HL-60 (cell line): ENCODE data around the gene SHF.

Source experiments
- DNase-seq, 2 experiments: peaks; one replicate each; pipeline ENCODE4 v3.0.0-alpha.2; 2010 to 2020; ENCODE audit warnings: low read depth in 1 of 2, low spot score in 1 of 2
- H3K27ac ChIP-seq: fragments of 250-450 bp; sonication (Bioruptor Pico); replicated peaks from 2 replicates; pipeline ENCODE4 v1.5.1; 2020; ENCODE audit warnings: mild to moderate bottlenecking, moderate library complexity
- H3K27me3 ChIP-seq: fragments of 250-450 bp; sonication (Bioruptor Pico); 2 replicates; pipeline ENCODE4 v1.5.1; 2021; ENCODE audit warnings: mild to moderate bottlenecking, moderate library complexity; ENCODE audit not compliant: insufficient read depth, poor library complexity, severe bottlenecking
- H3K4me3 ChIP-seq: replicated peaks from 2 replicates; pipeline ENCODE4 v1.5.1; 2011; ENCODE audit warnings: mild to moderate bottlenecking, control low read depth, low read length; ENCODE audit not compliant: insufficient read depth
- GABPA ChIP-seq: IDR thresholded peaks from 2 replicates; pipeline ENCODE4 v1.6.1; 2012; ENCODE audit warnings: low read depth
- POLR2AphosphoS5 ChIP-seq: IDR thresholded peaks from 2 replicates; pipeline ENCODE4 v1.6.1; 2012; ENCODE audit warnings: low read depth
- SPI1 ChIP-seq: IDR thresholded peaks from 2 replicates; pipeline ENCODE4 v1.6.1; 2012; ENCODE audit warnings: low read depth, mild to moderate bottlenecking, borderline replicate concordance
- TF ChIP-seq, protein P1 (sequence below): IDR thresholded peaks from one replicate; pipeline ENCODE4 v1.5.1; 2011; ENCODE audit warnings: low read length, control low read depth, inconsistent platforms; ENCODE audit not compliant: insufficient read depth
- TF ChIP-seq, protein P2 (sequence below): IDR thresholded peaks from 2 replicates; pipeline ENCODE4 v1.6.1; 2012; ENCODE audit warnings: low read depth; ENCODE audit not compliant: insufficient replicate concordance

The SHF gene

DNA sequence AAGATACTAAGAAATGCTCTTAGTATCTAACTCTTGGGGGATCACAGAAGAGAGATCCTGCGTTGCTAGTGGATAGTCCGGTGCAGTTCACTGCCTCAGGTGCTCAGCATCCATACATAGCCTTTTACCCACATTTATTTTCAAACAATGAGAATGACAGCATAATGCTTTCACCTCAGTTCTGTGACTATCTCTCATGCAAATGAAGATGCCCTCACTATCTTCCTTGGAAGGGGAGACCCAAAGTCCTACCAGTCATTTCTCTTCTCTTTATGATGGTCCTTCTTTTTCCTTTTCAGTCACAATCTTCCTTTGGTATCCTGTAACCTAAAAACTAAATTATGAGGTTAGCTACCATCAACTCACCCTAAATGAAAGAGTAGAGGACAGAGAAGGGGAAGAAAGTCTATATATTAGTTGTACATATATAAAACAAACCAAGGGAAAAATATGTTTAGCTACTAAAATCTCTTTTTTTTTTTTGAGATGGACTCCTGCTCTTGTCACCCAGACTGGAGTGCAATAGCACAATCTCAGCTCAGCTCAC is 33.4 kb upstream of the SHF start:
- no peak for DNase-seq
- no peak for TF ChIP-seq POLR2AphosphoS5
- TF ChIP-seq, protein P1, sequence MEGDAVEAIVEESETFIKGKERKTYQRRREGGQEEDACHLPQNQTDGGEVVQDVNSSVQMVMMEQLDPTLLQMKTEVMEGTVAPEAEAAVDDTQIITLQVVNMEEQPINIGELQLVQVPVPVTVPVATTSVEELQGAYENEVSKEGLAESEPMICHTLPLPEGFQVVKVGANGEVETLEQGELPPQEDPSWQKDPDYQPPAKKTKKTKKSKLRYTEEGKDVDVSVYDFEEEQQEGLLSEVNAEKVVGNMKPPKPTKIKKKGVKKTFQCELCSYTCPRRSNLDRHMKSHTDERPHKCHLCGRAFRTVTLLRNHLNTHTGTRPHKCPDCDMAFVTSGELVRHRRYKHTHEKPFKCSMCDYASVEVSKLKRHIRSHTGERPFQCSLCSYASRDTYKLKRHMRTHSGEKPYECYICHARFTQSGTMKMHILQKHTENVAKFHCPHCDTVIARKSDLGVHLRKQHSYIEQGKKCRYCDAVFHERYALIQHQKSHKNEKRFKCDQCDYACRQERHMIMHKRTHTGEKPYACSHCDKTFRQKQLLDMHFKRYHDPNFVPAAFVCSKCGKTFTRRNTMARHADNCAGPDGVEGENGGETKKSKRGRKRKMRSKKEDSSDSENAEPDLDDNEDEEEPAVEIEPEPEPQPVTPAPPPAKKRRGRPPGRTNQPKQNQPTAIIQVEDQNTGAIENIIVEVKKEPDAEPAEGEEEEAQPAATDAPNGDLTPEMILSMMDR = no peak
- TF ChIP-seq, protein P2, sequence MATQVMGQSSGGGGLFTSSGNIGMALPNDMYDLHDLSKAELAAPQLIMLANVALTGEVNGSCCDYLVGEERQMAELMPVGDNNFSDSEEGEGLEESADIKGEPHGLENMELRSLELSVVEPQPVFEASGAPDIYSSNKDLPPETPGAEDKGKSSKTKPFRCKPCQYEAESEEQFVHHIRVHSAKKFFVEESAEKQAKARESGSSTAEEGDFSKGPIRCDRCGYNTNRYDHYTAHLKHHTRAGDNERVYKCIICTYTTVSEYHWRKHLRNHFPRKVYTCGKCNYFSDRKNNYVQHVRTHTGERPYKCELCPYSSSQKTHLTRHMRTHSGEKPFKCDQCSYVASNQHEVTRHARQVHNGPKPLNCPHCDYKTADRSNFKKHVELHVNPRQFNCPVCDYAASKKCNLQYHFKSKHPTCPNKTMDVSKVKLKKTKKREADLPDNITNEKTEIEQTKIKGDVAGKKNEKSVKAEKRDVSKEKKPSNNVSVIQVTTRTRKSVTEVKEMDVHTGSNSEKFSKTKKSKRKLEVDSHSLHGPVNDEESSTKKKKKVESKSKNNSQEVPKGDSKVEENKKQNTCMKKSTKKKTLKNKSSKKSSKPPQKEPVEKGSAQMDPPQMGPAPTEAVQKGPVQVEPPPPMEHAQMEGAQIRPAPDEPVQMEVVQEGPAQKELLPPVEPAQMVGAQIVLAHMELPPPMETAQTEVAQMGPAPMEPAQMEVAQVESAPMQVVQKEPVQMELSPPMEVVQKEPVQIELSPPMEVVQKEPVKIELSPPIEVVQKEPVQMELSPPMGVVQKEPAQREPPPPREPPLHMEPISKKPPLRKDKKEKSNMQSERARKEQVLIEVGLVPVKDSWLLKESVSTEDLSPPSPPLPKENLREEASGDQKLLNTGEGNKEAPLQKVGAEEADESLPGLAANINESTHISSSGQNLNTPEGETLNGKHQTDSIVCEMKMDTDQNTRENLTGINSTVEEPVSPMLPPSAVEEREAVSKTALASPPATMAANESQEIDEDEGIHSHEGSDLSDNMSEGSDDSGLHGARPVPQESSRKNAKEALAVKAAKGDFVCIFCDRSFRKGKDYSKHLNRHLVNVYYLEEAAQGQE = no peak
- TF ChIP-seq SPI1 = no peak
- H3K27me3 ChIP-seq = peaks cover 6% of the 10 kb centered on the region

DNA sequence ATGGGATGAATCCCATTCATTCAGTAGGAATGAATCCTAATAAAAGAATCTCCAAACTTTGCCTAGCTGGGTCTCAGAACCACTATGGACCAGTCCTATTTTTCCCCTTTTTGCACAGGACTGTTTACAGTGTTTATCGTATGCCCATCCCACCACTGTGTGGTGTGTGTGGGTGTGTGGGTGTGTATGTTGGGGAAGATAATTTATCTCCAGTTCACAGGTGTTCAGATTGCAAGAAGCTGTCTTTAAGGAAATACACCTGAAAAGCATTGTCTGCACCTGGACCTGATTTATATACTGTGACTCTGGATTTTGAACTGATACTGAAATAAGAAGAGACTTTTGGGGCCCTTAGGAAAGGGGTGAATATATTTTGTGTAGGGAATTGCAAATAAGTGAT is 24.7 kb upstream of the SHF start:
- H3K27ac ChIP-seq = no peak overlapping the region
- TF ChIP-seq POLR2AphosphoS5 (no peak), GABPA (no peak), SPI1 (no peak)
- TF ChIP-seq, protein P1 = no peak
- TF ChIP-seq, protein P2 = no peak
- H3K27me3 ChIP-seq = no peaks in the 10 kb centered on the region
- no peak overlapping the region for H3K4me3 ChIP-seq
- no peak for DNase-seq

More for the DNA sequence above, 33.4 kb upstream of the SHF start:
- no peak overlapping the region for H3K27ac ChIP-seq
- no peak overlapping the region for H3K4me3 ChIP-seq

DNA sequence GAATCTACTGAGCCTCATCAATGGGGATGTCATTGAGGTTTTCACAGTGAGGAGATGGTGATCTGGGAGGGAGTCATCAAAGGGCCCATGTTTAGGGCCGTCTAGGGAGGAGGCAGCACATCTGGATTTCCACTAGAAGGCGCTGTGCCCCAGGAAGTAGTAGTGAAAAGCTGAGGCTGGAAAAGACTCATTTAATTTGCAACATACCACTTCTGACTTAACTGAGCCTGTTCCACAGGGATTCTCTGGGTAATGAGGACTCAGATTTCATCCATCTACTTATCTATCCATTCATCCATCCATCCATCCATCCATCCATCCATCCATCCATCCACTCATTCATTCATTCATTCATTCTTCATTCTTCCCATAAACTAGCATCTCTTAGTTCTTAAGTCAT is 17.4 kb upstream of the SHF start:
- H3K27ac ChIP-seq = no peak overlapping the region
- DNase-seq = peak in 1 of 2 experiments; percentile 73

DNA sequence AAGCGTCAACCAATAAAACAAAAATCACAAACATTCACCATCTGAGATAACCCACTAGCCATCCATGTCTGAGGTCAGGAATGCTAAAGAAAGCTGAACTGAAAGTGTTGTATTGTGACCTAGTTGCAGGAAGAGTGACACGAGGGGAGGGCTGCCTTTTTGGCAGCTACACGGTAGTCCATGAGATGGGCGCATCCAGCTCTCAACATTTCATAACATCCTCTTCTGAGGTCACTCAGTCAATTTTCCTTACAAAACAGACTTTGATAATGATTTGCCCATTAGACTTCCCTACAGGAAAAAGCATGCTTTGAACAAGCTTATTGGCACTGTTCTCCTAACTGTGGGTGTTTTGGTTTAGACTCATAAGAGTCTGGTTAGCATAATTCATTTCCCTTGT is 15.4 kb upstream of the SHF start:
- TF ChIP-seq, protein P1 = no peak
- no peak for TF ChIP-seq GABPA
- TF ChIP-seq POLR2AphosphoS5 = no peak
- TF ChIP-seq, protein P2 = no peak
- TF ChIP-seq SPI1 = no peak
- DNase-seq = no peak
- no peaks in the 10 kb centered on the region for H3K27me3 ChIP-seq
- no peak overlapping the region for H3K27ac ChIP-seq
- no peak overlapping the region for H3K4me3 ChIP-seq

More for the DNA sequence above, 17.4 kb upstream of the SHF start:
- TF ChIP-seq POLR2AphosphoS5 (no peak), SPI1 (no peak)
- TF ChIP-seq, protein P1 = peak; percentile 98
- H3K4me3 ChIP-seq = no peak overlapping the region
- H3K27me3 ChIP-seq = no peaks in the 10 kb centered on the region
